ENCODE results near the gene HSF2. TPM values are rescaled to one million over a fixed set of nuclear protein-coding genes. Genes with fewer than 3 reads are reported as not detected.

HSF2 gene
- total and polyA plus RNA-seq, 2 of the 13 experiments (the other 11 are each of a cell fraction or from before 2014, with no cell fraction given): 24.8 to 26.4 TPM

- TF ChIP-seq, protein P1, sequence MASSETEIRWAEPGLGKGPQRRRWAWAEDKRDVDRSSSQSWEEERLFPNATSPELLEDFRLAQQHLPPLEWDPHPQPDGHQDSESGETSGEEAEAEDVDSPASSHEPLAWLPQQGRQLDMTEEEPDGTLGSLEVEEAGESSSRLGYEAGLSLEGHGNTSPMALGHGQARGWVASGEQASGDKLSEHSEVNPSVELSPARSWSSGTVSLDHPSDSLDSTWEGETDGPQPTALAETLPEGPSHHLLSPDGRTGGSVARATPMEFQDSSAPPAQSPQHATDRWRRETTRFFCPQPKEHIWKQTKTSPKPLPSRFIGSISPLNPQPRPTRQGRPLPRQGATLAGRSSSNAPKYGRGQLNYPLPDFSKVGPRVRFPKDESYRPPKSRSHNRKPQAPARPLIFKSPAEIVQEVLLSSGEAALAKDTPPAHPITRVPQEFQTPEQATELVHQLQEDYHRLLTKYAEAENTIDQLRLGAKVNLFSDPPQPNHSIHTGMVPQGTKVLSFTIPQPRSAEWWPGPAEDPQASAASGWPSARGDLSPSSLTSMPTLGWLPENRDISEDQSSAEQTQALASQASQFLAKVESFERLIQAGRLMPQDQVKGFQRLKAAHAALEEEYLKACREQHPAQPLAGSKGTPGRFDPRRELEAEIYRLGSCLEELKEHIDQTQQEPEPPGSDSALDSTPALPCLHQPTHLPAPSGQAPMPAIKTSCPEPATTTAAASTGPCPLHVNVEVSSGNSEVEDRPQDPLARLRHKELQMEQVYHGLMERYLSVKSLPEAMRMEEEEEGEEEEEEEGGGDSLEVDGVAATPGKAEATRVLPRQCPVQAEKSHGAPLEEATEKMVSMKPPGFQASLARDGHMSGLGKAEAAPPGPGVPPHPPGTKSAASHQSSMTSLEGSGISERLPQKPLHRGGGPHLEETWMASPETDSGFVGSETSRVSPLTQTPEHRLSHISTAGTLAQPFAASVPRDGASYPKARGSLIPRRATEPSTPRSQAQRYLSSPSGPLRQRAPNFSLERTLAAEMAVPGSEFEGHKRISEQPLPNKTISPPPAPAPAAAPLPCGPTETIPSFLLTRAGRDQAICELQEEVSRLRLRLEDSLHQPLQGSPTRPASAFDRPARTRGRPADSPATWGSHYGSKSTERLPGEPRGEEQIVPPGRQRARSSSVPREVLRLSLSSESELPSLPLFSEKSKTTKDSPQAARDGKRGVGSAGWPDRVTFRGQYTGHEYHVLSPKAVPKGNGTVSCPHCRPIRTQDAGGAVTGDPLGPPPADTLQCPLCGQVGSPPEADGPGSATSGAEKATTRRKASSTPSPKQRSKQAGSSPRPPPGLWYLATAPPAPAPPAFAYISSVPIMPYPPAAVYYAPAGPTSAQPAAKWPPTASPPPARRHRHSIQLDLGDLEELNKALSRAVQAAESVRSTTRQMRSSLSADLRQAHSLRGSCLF (CRISPR knock-in tag; IDR thresholded peaks at IDR 0.05; ENCODE audit: borderline replicate concordance): peak; percentile 57; the same call in 1 of the 2 replicates
- no peak for TF ChIP-seq MAFG (CRISPR knock-in tag; IDR thresholded peaks at IDR 0.05)
- 0 out of 2 replicates have a peak, but pooled peaks have one; percentile 45 for TF ChIP-seq MAZ (IDR thresholded peaks at IDR 0.05; ENCODE audit: borderline replicate concordance, low read depth, low read length)
- peak; percentile 89; the same call in 1 of the 2 replicates for TF ChIP-seq MAZ (CRISPR knock-in tag; IDR thresholded peaks at IDR 0.05; ENCODE audit: low read depth)
- no peak; the same call in 1 of the 2 replicates for TF ChIP-seq PRMT3 (CRISPR knock-in tag; IDR thresholded peaks at IDR 0.05; ENCODE audit: borderline replicate concordance, low read depth)
- no peak for TF ChIP-seq ZNF44 (CRISPR knock-in tag; IDR thresholded peaks at IDR 0.05)
- TF ChIP-seq FOSL1 (CRISPR knock-in tag; IDR thresholded peaks at IDR 0.05; ENCODE audit: borderline replicate concordance): no peak
- 0 out of 2 replicates have a peak, but pooled peaks have one; percentile 38 for TF ChIP-seq KLF15 (CRISPR knock-in tag; IDR thresholded peaks at IDR 0.05; ENCODE audit: borderline replicate concordance)
- TF ChIP-seq HOXA5 (CRISPR knock-in tag; IDR thresholded peaks at IDR 0.05): peak; percentile 88
- TF ChIP-seq GTF3A (CRISPR knock-in tag; conservative IDR thresholded peaks at IDR 0.05): 0 out of 2 replicates have a peak, but pooled peaks have one; percentile 4
- 0 out of 2 replicates have a peak, but pooled peaks have one; percentile 53 for TF ChIP-seq ZNF709 (CRISPR knock-in tag; IDR thresholded peaks at IDR 0.05)
- no peak for TF ChIP-seq STAG1 (CRISPR knock-in tag; IDR thresholded peaks at IDR 0.05)
- TF ChIP-seq ZNF850 (CRISPR knock-in tag; conservative IDR thresholded peaks at IDR 0.05): no peak
- no peak for TF ChIP-seq ZNF775 (CRISPR knock-in tag; IDR thresholded peaks at IDR 0.05; ENCODE audit: borderline replicate concordance)
- peak; percentile 64 for TF ChIP-seq DR1 (CRISPR knock-in tag; IDR thresholded peaks at IDR 0.05)
- no peak for TF ChIP-seq ZNF431 (CRISPR knock-in tag; IDR thresholded peaks at IDR 0.05; ENCODE audit: borderline replicate concordance, low read depth)
- TF ChIP-seq, protein P2, sequence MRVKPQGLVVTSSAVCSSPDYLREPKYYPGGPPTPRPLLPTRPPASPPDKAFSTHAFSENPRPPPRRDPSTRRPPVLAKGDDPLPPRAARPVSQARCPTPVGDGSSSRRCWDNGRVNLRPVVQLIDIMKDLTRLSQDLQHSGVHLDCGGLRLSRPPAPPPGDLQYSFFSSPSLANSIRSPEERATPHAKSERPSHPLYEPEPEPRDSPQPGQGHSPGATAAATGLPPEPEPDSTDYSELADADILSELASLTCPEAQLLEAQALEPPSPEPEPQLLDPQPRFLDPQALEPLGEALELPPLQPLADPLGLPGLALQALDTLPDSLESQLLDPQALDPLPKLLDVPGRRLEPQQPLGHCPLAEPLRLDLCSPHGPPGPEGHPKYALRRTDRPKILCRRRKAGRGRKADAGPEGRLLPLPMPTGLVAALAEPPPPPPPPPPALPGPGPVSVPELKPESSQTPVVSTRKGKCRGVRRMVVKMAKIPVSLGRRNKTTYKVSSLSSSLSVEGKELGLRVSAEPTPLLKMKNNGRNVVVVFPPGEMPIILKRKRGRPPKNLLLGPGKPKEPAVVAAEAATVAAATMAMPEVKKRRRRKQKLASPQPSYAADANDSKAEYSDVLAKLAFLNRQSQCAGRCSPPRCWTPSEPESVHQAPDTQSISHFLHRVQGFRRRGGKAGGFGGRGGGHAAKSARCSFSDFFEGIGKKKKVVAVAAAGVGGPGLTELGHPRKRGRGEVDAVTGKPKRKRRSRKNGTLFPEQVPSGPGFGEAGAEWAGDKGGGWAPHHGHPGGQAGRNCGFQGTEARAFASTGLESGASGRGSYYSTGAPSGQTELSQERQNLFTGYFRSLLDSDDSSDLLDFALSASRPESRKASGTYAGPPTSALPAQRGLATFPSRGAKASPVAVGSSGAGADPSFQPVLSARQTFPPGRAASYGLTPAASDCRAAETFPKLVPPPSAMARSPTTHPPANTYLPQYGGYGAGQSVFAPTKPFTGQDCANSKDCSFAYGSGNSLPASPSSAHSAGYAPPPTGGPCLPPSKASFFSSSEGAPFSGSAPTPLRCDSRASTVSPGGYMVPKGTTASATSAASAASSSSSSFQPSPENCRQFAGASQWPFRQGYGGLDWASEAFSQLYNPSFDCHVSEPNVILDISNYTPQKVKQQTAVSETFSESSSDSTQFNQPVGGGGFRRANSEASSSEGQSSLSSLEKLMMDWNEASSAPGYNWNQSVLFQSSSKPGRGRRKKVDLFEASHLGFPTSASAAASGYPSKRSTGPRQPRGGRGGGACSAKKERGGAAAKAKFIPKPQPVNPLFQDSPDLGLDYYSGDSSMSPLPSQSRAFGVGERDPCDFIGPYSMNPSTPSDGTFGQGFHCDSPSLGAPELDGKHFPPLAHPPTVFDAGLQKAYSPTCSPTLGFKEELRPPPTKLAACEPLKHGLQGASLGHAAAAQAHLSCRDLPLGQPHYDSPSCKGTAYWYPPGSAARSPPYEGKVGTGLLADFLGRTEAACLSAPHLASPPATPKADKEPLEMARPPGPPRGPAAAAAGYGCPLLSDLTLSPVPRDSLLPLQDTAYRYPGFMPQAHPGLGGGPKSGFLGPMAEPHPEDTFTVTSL (CRISPR knock-in tag; IDR thresholded peaks at IDR 0.05; ENCODE audit: borderline replicate concordance): no peak; the same call in 1 of the 2 replicates
- no peak for TF ChIP-seq PCBP2 (optimal IDR thresholded peaks at IDR 0.05; ENCODE audit: low read depth, low read length, poor library complexity, severe bottlenecking)
These were observed at the start of gene HSF2 (continued) for GRCh38 chr6:122399348-122400120.
